ENCODE data around the gene MRRF.

MRRF gene

DNA sequence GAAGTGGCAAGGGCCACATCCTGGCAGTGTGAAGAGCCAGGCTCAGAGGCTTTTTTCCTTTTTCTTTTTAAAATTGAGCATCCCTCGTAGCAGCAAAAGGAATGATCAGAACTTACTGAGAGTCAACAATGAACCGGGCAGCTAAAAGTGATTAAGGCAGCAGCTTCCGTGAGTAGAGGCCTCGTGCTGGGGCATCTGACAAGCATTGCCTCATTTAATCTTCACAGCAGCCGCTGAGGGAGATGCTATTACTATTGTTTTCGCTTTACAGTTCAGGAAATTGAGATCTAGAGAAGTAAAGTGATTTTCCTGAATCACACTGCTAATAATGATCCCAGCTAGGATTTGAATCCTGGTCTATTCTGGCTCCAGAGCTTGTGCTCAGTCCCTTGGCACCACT lies 75.5 kb downstream of the MRRF start:
- DNase-seq (ENCODE audit: low read depth), result no peak

DNA sequence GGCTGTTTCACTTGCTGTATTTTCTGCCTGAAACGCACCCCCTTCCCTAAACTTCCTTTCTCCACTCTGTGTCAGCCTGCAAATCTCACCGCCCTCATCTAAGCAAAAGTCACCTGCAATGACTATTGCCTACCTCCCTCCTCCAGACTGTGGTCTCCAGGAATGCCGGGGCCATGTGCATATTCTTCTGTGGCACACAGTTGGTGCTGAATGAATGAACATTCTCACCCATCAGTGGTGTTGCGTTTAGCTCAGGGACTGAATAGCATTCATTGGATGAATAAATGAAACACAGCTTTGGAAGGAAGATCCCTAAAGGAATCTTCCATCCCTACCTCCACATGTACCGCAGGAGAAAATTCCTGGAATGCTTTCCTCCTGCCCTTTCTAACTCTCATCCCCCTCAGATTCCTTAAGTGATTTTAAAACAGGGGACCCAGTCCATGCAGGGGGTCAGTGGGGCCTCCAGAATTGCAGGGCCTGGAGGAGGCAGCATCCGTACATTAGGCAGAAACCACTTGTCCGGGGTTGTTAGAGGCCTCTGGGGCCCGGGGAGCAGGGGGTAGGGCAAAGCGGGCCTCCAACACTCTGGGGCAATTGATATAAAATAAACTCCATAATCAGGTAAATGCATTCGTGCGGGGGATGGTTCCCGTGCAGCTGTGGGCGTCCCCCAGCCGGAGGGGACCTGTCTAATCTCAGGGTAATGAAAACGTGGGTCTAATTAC lies 77.8 kb downstream of the MRRF start:
- TF ChIP-seq, protein P1, sequence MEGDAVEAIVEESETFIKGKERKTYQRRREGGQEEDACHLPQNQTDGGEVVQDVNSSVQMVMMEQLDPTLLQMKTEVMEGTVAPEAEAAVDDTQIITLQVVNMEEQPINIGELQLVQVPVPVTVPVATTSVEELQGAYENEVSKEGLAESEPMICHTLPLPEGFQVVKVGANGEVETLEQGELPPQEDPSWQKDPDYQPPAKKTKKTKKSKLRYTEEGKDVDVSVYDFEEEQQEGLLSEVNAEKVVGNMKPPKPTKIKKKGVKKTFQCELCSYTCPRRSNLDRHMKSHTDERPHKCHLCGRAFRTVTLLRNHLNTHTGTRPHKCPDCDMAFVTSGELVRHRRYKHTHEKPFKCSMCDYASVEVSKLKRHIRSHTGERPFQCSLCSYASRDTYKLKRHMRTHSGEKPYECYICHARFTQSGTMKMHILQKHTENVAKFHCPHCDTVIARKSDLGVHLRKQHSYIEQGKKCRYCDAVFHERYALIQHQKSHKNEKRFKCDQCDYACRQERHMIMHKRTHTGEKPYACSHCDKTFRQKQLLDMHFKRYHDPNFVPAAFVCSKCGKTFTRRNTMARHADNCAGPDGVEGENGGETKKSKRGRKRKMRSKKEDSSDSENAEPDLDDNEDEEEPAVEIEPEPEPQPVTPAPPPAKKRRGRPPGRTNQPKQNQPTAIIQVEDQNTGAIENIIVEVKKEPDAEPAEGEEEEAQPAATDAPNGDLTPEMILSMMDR (conservative IDR thresholded peaks at IDR 0.05; ENCODE audit: control insufficient read depth, insufficient read depth, low read depth, low read length), result no peak
- no peak overlapping the region for H3K4me3 ChIP-seq (ENCODE audit: control insufficient read depth, low read depth, low read length)
- no peak for DNase-seq (ENCODE audit: low read depth)

More for the DNA sequence above, 75.5 kb downstream of the MRRF start:
- TF ChIP-seq, protein P1 (conservative IDR thresholded peaks at IDR 0.05; ENCODE audit: control insufficient read depth, insufficient read depth, low read depth, low read length), result no peak
- H3K4me3 ChIP-seq (ENCODE audit: control insufficient read depth, low read depth, low read length), result no peak overlapping the region

DNA sequence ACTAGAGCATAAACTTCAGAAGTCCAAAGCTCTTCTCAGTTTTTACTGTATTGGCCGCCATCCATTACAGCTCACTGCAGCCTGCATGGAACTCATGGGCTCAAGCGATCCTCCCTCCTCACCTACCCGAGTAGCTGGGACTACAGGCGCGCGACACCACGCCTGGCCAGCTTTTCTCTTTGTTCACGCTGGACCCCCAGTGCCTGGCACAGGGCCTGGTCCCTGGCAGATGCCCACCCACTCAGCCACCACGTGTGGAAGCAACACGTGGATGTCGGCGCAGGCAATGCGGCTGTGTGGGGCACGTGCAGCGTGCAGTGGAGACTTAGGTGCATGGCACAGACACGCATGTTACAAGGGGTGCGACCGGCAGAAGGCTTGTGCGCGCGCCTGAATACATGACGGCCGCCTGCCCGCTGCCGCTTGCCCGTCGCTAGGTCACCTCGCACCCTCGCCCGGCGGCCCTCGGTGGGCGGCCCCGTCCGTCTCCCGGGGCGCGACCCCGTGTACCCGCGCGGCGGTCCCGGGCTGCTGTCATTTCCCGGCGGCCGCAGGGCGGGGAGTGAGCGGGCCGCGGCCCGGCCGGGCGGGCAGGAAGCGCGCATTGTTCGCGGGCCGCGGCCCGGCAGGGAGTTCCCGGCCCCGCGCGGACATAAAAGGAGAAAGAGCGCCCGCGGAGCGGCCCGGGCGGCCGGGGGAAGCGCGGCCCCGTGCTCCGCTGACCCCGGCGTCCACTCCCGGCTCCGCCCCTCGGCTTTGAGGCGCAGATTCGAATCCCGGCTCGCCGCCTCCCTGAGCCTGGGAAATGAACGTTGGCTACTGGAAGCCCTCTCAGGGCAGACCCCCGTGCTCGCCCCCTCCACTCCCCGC lies 82.0 kb downstream of the MRRF start:
- no peak for DNase-seq (ENCODE audit: low read depth)
- H3K4me3 ChIP-seq (ENCODE audit: control insufficient read depth, low read depth, low read length), result peak overlapping the region; percentile 46
- TF ChIP-seq, protein P1 (conservative IDR thresholded peaks at IDR 0.05; ENCODE audit: control insufficient read depth, insufficient read depth, low read depth, low read length), result no peak

DNA sequence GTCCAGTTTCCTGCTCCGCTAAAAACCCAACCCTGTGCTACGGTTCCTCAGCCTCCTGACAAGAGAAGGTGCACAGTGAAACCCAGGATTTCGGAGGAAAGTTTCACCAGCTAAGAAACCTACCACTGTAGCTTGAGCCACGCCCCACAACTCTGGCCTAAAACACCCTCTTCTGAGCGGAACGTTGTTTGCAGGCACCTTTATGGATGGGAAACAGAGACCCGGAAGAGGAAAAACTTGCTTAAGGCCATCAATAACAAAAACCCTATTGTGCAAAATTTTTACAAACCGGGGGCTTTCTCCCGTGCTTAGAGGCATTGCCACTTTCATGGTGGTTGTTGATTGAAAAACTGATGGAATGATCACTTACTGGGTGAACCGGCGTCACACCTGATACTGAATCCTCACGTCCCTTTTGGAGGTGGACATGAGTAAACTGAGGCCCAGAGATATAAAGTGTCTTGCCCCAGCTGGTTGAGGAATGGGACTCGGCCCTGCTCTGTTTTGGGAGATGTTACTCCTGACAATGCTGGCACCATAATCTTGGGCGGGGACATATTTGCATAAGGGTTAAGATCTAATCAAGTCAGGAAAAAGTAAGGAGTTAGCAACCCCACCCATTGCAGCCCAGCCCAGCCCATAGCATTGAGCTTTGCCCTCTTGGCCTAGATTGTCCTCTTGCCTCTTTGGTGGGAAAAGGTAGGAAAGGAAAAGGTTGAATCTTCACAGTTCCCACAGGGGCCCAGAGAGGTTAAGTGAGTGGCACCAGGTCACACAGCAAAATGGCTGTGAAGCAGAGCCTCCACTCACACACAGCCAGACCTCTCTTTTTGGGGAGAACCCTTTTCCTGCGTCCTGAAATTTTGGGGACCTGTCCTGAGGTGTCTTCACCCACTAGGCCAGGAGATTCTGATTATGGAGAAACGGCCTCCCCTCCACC lies 82.9 kb downstream of the MRRF start:
- peak overlapping the region; percentile 46 for H3K4me3 ChIP-seq (ENCODE audit: control insufficient read depth, low read depth, low read length)
- TF ChIP-seq, protein P1 (conservative IDR thresholded peaks at IDR 0.05; ENCODE audit: control insufficient read depth, insufficient read depth, low read depth, low read length), result no peak
- DNase-seq (ENCODE audit: low read depth), result peak; percentile 34

DNA sequence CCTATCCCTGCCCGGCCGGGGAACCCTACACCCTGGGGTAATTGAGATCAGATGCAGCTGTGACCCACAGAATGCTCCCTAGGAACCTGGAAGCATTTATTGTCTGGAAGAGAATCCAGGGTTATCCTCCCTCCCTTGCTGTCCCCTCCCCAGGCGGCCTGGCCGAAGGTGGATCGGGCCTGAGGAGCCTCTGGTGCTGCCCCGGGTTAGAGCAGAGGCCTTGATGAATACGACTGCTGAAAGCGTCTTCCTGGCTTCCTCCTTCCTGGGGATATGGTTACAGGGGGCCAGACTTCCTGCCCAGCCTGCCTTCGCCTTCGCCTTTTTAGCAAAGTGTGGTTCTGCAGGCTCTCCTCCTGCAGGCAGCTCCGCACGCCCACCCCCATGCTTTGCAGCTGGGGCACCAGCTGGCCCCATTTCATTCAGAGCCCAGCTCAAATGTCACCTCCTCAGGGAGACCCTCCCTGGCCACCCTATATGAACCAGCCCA lies 83.7 kb downstream of the MRRF start:
- no peak for DNase-seq (ENCODE audit: low read depth)
- TF ChIP-seq, protein P1 (conservative IDR thresholded peaks at IDR 0.05; ENCODE audit: control insufficient read depth, insufficient read depth, low read depth, low read length), result no peak
- H3K4me3 ChIP-seq (ENCODE audit: control insufficient read depth, low read depth, low read length), result no peak overlapping the region

DNA sequence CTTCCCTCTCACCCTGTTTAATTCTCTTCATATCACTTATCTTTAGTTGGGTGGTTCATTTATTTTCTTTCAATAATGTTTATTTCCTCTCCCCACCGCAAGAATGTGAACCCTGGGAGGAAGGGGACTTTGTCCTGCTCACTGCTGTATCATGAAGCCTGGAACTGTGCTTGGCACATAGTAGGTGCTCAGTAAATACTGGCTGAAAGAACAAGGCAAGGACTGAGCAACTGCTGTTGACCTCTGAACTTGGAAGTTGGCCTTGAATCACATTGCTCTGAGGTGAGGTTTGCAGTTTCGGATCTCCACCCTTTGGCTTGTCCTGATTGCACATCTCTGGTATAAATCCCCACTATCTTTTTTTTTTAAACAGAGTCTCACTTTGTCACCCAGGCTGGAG lies 84.1 kb downstream of the MRRF start:
- DNase-seq (ENCODE audit: low read depth), result no peak
- H3K4me3 ChIP-seq (ENCODE audit: control insufficient read depth, low read depth, low read length), result no peak overlapping the region
- TF ChIP-seq, protein P1 (conservative IDR thresholded peaks at IDR 0.05; ENCODE audit: control insufficient read depth, insufficient read depth, low read depth, low read length), result no peak

Measured in fibroblast of mammary gland (primary cell).